ENCODE results near the gene HS3ST4. TPM values are rescaled to one million over a fixed set of nuclear protein-coding genes. Genes with fewer than 3 reads are reported as not detected.

HS3ST4 gene
- total RNA-seq, 4 donors from 2014 or later: 0.11 TPM; not detected in 3

GRCh38 chr16:25922438-25922837 is 230.7 kb downstream of the HS3ST4 start:
- no peak for DNase-seq
- Histone ChIP-seq H3K4me3 (replicated peaks in 1 of 3) (no peak overlapping the region), H3K27ac (no peak overlapping the region), H3K9me3 (no peaks in the 10 kb centered on the region), H3K27me3 (no peaks in the 10 kb centered on the region), H3K4me1 (no peaks in the 10 kb centered on the region), H3K36me3 (no peaks in the 10 kb centered on the region)
- intact Hi-C loops (cut with DNase I): no loop called here
- TF ChIP-seq POLR2A (IDR thresholded peaks at IDR 0.05) (no peak), CTCF (IDR thresholded peaks at IDR 0.05) (no peak)
- WGBS, 2 donors: 37 to 40% methylated on average over 2 of the region's 2 CpGs

- TF ChIP-seq CTCF (IDR thresholded peaks at IDR 0.05): no peak
- no peak for TF ChIP-seq POLR2A (IDR thresholded peaks at IDR 0.05)
- H3K4me3 ChIP-seq (replicated peaks in 1 of 3): no peak overlapping the region
- no peaks in the 10 kb centered on the region for H3K9me3 ChIP-seq
- WGBS, 2 donors: 27 to 30% methylated on average over 8 of the region's 8 CpGs
- intact Hi-C loops (cut with DNase I): no loop called here
- no peaks in the 10 kb centered on the region for H3K27me3 ChIP-seq
- H3K27ac ChIP-seq: no peak overlapping the region
- H3K4me1 ChIP-seq: no peaks in the 10 kb centered on the region
- no peaks in the 10 kb centered on the region for H3K36me3 ChIP-seq
- DNase-seq: no peak
These were observed 233.7 kb downstream of the HS3ST4 start for GRCh38 chr16:25925421-25925820.

GRCh38 chr16:25931473-25932035 is 239.8 kb downstream of the HS3ST4 start:
- no peaks in the 10 kb centered on the region for H3K36me3 ChIP-seq
- WGBS, 2 donors: 81 to 85% methylated on average over 4 of the region's 4 CpGs
- no peak for TF ChIP-seq POLR2A (IDR thresholded peaks at IDR 0.05)

GRCh38 chr16:25941800-25942499 is 250.2 kb downstream of the HS3ST4 start:
- no peak for DNase-seq
- WGBS, 2 donors: 81 to 82% methylated on average over 4 of the region's 4 CpGs
- no peaks in the 10 kb centered on the region for H3K9me3 ChIP-seq
- TF ChIP-seq CTCF (IDR thresholded peaks at IDR 0.05) (no peak), POLR2A (IDR thresholded peaks at IDR 0.05) (no peak)
- H3K27me3 ChIP-seq: no peaks in the 10 kb centered on the region
- no peaks in the 10 kb centered on the region for H3K4me1 ChIP-seq
- H3K4me3 ChIP-seq (replicated peaks in 1 of 3): no peak overlapping the region
- H3K36me3 ChIP-seq: no peaks in the 10 kb centered on the region
- H3K27ac ChIP-seq: no peak overlapping the region
- intact Hi-C loops (cut with DNase I): no loop called here

More at GRCh38 chr16:25931473-25932035, 239.8 kb downstream of the HS3ST4 start:
- Histone ChIP-seq H3K4me3 (replicated peaks in 1 of 3) (no peak overlapping the region), H3K27me3 (no peaks in the 10 kb centered on the region), H3K27ac (no peak overlapping the region), H3K4me1 (no peaks in the 10 kb centered on the region), H3K9me3 (no peaks in the 10 kb centered on the region)
- intact Hi-C loops (cut with DNase I): no loop called here
- no peak for DNase-seq

- DNase-seq: no peak
- H3K4me3 ChIP-seq (replicated peaks in 1 of 3): no peak overlapping the region
- H3K27me3 ChIP-seq: no peaks in the 10 kb centered on the region
- WGBS, 2 donors: 4 to 17% methylated on average over 3 of the region's 3 CpGs
- H3K27ac ChIP-seq: no peak overlapping the region
- no peak for TF ChIP-seq CTCF (IDR thresholded peaks at IDR 0.05)
- no peak for TF ChIP-seq POLR2A (IDR thresholded peaks at IDR 0.05)
- H3K4me1 ChIP-seq: no peaks in the 10 kb centered on the region
- no peaks in the 10 kb centered on the region for H3K36me3 ChIP-seq
- intact Hi-C loops (cut with DNase I): no loop called here
- no peaks in the 10 kb centered on the region for H3K9me3 ChIP-seq
These were observed 259.0 kb downstream of the HS3ST4 start for GRCh38 chr16:25950586-25951281.

Measured in thyroid gland (tissue), 4 donors.